Pons (tissue), 1 donor: ENCODE data around the gene PAX7.
"Not testable (repeated sequence)": the region's sequence is repeated elsewhere in the genome, so short reads cannot be mapped to it uniquely, and the experiment has no call there.

Source experiments
- DNase-seq: peaks from one replicate; pipeline ENCODE4 v3.0.0-alpha.2; 2016; ENCODE audit warnings: low spot score

Gene PAX7

GRCh38 chr1:18630511-18631495 is at the start of gene PAX7:
TSS of gene PAX7 (plus strand) at chr1:18630846. CDS start at chr1:18631604, 758 bp downstream.
- no peak for DNase-seq

GRCh38 chr1:18581420-18581880 is 49.2 kb upstream of the PAX7 start:
- DNase-seq = no peak

- no peak for DNase-seq
These were observed 47.8 kb upstream of the PAX7 start for GRCh38 chr1:18582890-18583289.

- DNase-seq = no peak
These were observed 47.2 kb upstream of the PAX7 start for GRCh38 chr1:18583326-18583941.

GRCh38 chr1:18586016-18586415 is 44.6 kb upstream of the PAX7 start:
- DNase-seq = not testable (repeated sequence)

- no peak for DNase-seq
These were observed 42.6 kb upstream of the PAX7 start for GRCh38 chr1:18588093-18588492.

GRCh38 chr1:18592368-18592767 is 38.3 kb upstream of the PAX7 start:
- no peak for DNase-seq

GRCh38 chr1:18597160-18598042 is 33.2 kb upstream of the PAX7 start:
- DNase-seq = no peak

- no peak for DNase-seq
These were observed 31.6 kb upstream of the PAX7 start for GRCh38 chr1:18599086-18599485.

GRCh38 chr1:18599704-18600103 is 30.9 kb upstream of the PAX7 start:
- no peak for DNase-seq

GRCh38 chr1:18602533-18603211 is 28.0 kb upstream of the PAX7 start:
- no peak for DNase-seq

GRCh38 chr1:18603212-18603852 is 27.3 kb upstream of the PAX7 start:
- no peak for DNase-seq

GRCh38 chr1:18606443-18607288 is 24.0 kb upstream of the PAX7 start:
- DNase-seq = no peak

GRCh38 chr1:18607289-18607760 is 23.3 kb upstream of the PAX7 start:
- DNase-seq = no peak

- no peak for DNase-seq
These were observed 22.1 kb upstream of the PAX7 start for GRCh38 chr1:18608534-18608933.

- no peak for DNase-seq
These were observed 19.3 kb upstream of the PAX7 start for GRCh38 chr1:18611311-18611710.

GRCh38 chr1:18612073-18612472 is 18.6 kb upstream of the PAX7 start:
- no peak for DNase-seq

- DNase-seq = no peak
These were observed 16.4 kb upstream of the PAX7 start for GRCh38 chr1:18614069-18614735.
